DND-41 (cell line): ENCODE results near the gene WLS.

Experiments used
- CTCF ChIP-seq: IDR thresholded peaks from 2 replicates; pipeline ENCODE4 v1.5.1; 2012; ENCODE audit warnings: borderline replicate concordance, low read length, moderate library complexity, mild to moderate bottlenecking; ENCODE audit not compliant: poor library complexity, severe bottlenecking; ENCODE audit errors: extremely low read depth
- EZH2 ChIP-seq: IDR thresholded peaks from 3 replicates; pipeline ENCODE4 v1.6.1; 2012; ENCODE audit warnings: borderline replicate concordance, low read depth, mild to moderate bottlenecking, moderate library complexity, low read length, inconsistent platforms; ENCODE audit not compliant: severe bottlenecking

- TF ChIP-seq CTCF (no peak), EZH2 (no peak)
Observed at GRCh38 chr1:68173936-68174737, 58.2 kb downstream of the WLS start.
